H1 (cell line): Measurements from ENCODE around the gene PPARD. TPM values are rescaled to one million over a fixed set of nuclear protein-coding genes. Genes with fewer than 3 reads are reported as not detected.

Experiments
- BRCA1 ChIP-seq: IDR thresholded peaks from 2 replicates; pipeline ENCODE4 v1.6.1; 2012; ENCODE audit warnings: low read depth, low read length, improper control_type of control experiment
- CBX8 ChIP-seq: fragments of 300-800, 300-1000 bp; sonication (generic); IDR thresholded peaks from 2 replicates; pipeline ENCODE4 v1.7.1; 2016; ENCODE audit warnings: low read depth, low read length, borderline replicate concordance
- EP300 ChIP-seq, 2 experiments: IDR thresholded peaks; 1 replicate in 1 of 2; 2 replicates in 1 of 2; pipeline ENCODE4 v1.6.1; 2011 to 2012; ENCODE audit warnings: low read depth in 2 of 2, low read length in 2 of 2, mild to moderate bottlenecking in 2 of 2, borderline replicate concordance in 1 of 2, inconsistent platforms in 1 of 2, moderate library complexity in 1 of 2
- SIX5 ChIP-seq: IDR thresholded peaks from 2 replicates; pipeline ENCODE4 v1.6.1; 2011; ENCODE audit warnings: mild to moderate bottlenecking, low read depth, low read length
- polyA plus RNA-seq, 7 experiments: library from polyadenylated mRNA; depleted of rRNA in 3 of 7; stranded (reverse) in 5 of 7; unstranded in 2 of 7; fragments of >200 nt in 5 of 7; fragments of 200-250 nt in 2 of 7; gene quantifications; 1 replicate in 5 of 7; 2 replicates in 1 of 7; 4 replicates in 1 of 7; pipeline versions ENCODE4 v1.2.1 to v1.2.3, GENCODE V29; 2011 to 2013; ENCODE audit warnings: missing spikeins in 2 of 7, mixed read lengths in 2 of 7
- total RNA-seq: library from RNA; stranded (reverse); fragmentation: NEBNext Ultra II Directional; extraction: Animal tissue kit (Norgen Biotek cat#: 25700); gene quantifications from 2 replicates; pipeline ENCODE4 v1.2.1, GENCODE V29; 2021
- TF ChIP-seq, protein P1 (sequence below): fragments of 300-600 bp; sonication (generic); IDR thresholded peaks from 2 replicates; pipeline ENCODE4 v1.7.1; 2012; ENCODE audit warnings: low read length, moderate library complexity, mild to moderate bottlenecking, inconsistent platforms; ENCODE audit not compliant: insufficient replicate concordance

The PPARD gene
- total and polyA plus RNA-seq, 2 of the 8 experiments (the other 6 are each of a cell fraction or from before 2014, with no cell fraction given), result 14.6 to 14.9 TPM

GRCh38 chr6:35300848-35301247 lies 41.5 kb upstream of the PPARD start (continued):
- TF ChIP-seq, protein P1, sequence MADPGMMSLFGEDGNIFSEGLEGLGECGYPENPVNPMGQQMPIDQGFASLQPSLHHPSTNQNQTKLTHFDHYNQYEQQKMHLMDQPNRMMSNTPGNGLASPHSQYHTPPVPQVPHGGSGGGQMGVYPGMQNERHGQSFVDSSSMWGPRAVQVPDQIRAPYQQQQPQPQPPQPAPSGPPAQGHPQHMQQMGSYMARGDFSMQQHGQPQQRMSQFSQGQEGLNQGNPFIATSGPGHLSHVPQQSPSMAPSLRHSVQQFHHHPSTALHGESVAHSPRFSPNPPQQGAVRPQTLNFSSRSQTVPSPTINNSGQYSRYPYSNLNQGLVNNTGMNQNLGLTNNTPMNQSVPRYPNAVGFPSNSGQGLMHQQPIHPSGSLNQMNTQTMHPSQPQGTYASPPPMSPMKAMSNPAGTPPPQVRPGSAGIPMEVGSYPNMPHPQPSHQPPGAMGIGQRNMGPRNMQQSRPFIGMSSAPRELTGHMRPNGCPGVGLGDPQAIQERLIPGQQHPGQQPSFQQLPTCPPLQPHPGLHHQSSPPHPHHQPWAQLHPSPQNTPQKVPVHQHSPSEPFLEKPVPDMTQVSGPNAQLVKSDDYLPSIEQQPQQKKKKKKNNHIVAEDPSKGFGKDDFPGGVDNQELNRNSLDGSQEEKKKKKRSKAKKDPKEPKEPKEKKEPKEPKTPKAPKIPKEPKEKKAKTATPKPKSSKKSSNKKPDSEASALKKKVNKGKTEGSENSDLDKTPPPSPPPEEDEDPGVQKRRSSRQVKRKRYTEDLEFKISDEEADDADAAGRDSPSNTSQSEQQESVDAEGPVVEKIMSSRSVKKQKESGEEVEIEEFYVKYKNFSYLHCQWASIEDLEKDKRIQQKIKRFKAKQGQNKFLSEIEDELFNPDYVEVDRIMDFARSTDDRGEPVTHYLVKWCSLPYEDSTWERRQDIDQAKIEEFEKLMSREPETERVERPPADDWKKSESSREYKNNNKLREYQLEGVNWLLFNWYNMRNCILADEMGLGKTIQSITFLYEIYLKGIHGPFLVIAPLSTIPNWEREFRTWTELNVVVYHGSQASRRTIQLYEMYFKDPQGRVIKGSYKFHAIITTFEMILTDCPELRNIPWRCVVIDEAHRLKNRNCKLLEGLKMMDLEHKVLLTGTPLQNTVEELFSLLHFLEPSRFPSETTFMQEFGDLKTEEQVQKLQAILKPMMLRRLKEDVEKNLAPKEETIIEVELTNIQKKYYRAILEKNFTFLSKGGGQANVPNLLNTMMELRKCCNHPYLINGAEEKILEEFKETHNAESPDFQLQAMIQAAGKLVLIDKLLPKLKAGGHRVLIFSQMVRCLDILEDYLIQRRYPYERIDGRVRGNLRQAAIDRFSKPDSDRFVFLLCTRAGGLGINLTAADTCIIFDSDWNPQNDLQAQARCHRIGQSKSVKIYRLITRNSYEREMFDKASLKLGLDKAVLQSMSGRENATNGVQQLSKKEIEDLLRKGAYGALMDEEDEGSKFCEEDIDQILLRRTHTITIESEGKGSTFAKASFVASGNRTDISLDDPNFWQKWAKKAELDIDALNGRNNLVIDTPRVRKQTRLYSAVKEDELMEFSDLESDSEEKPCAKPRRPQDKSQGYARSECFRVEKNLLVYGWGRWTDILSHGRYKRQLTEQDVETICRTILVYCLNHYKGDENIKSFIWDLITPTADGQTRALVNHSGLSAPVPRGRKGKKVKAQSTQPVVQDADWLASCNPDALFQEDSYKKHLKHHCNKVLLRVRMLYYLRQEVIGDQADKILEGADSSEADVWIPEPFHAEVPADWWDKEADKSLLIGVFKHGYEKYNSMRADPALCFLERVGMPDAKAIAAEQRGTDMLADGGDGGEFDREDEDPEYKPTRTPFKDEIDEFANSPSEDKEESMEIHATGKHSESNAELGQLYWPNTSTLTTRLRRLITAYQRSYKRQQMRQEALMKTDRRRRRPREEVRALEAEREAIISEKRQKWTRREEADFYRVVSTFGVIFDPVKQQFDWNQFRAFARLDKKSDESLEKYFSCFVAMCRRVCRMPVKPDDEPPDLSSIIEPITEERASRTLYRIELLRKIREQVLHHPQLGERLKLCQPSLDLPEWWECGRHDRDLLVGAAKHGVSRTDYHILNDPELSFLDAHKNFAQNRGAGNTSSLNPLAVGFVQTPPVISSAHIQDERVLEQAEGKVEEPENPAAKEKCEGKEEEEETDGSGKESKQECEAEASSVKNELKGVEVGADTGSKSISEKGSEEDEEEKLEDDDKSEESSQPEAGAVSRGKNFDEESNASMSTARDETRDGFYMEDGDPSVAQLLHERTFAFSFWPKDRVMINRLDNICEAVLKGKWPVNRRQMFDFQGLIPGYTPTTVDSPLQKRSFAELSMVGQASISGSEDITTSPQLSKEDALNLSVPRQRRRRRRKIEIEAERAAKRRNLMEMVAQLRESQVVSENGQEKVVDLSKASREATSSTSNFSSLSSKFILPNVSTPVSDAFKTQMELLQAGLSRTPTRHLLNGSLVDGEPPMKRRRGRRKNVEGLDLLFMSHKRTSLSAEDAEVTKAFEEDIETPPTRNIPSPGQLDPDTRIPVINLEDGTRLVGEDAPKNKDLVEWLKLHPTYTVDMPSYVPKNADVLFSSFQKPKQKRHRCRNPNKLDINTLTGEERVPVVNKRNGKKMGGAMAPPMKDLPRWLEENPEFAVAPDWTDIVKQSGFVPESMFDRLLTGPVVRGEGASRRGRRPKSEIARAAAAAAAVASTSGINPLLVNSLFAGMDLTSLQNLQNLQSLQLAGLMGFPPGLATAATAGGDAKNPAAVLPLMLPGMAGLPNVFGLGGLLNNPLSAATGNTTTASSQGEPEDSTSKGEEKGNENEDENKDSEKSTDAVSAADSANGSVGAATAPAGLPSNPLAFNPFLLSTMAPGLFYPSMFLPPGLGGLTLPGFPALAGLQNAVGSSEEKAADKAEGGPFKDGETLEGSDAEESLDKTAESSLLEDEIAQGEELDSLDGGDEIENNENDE, result no peak
- TF ChIP-seq CBX8 (no peak), BRCA1 (no peak), SIX5 (no peak), EP300 (IDR thresholded peaks at IDR 0.05; ENCODE audit: borderline replicate concordance in 1 of 2, low read depth in 2 of 2, low read length in 2 of 2) (no peak)
